OCI-LY3 (cell line): ENCODE measurements around the gene MID2.

Experiments used
- H2AFZ ChIP-seq: fragments of 200-600, 300-600 bp; shearing (Covaris generic); 2 replicates; pipeline ENCODE4 v1.6.0; 2014; ENCODE audit warnings: antibody characterized with exemption, low read depth, low read length
- H3K27ac ChIP-seq: fragments of 200-600, 300-600 bp; sonication (generic); 2 replicates; pipeline ENCODE4 v1.5.1; 2014; ENCODE audit warnings: mild to moderate bottlenecking, low read length, moderate library complexity, mixed read lengths
- H3K27me3 ChIP-seq: fragments of 200-600, 300-600 bp; sonication (generic); 2 replicates; pipeline ENCODE4 v1.6.1; 2014; ENCODE audit warnings: low read depth, low read length, mixed read lengths
- H3K36me3 ChIP-seq: fragments of 200-600, 300-600 bp; sonication (generic); replicated peaks from 2 replicates; pipeline ENCODE3; 2014; ENCODE audit warnings: low read depth, low read length, mixed read lengths
- H3K4me1 ChIP-seq: fragments of 300-600, 200-600 bp; sonication (generic); 2 replicates; pipeline ENCODE4 v1.6.1; 2014; ENCODE audit warnings: low read length, mixed read lengths
- H3K4me2 ChIP-seq: fragments of 200-600, 300-600 bp; sonication (generic); 2 replicates; pipeline ENCODE4 v1.6.1; 2014; ENCODE audit warnings: low read length, mixed read lengths
- H3K4me3 ChIP-seq: fragments of 300-600, 200-600 bp; sonication (generic); 2 replicates; pipeline ENCODE4 v1.5.1; 2014; ENCODE audit warnings: antibody characterized with exemption, mild to moderate bottlenecking, low read length, moderate library complexity
- H3K79me2 ChIP-seq: fragments of 300-600, 200-600 bp; shearing (Covaris generic); 2 replicates; pipeline ENCODE4 v1.6.1; 2014; ENCODE audit warnings: mild to moderate bottlenecking, low read length, mixed read lengths
- H3K9ac ChIP-seq: fragments of 300-600, 200-600 bp; shearing (Covaris generic); 2 replicates; pipeline ENCODE4 v1.6.0; 2014; ENCODE audit warnings: mild to moderate bottlenecking, low read length, moderate library complexity
- H3K9me3 ChIP-seq: fragments of 200-600, 300-600 bp; shearing (Covaris generic); 2 replicates; pipeline ENCODE4 v1.6.1; 2014; ENCODE audit warnings: low read length, mixed read lengths; ENCODE audit not compliant: insufficient read depth
- H4K20me1 ChIP-seq: fragments of 200-600, 300-600 bp; sonication (generic); 2 replicates; pipeline ENCODE4 v1.6.1; 2016; ENCODE audit warnings: low read length, mixed read lengths; ENCODE audit not compliant: insufficient read depth
- EZH2phosphoT487 ChIP-seq: fragments of 200-600 bp; shearing (Covaris generic); IDR thresholded peaks from 2 replicates; pipeline ENCODE4 v1.6.1; 2018; ENCODE audit warnings: antibody characterized with exemption, mixed run types, low read depth
- TF ChIP-seq, protein P1 (sequence below): fragments of 200-600, 300-600 bp; sonication (generic); IDR thresholded peaks from 2 replicates; pipeline ENCODE4 v1.5.1; 2014; ENCODE audit warnings: antibody characterized with exemption, low read length, low read depth

Gene MID2

DNA sequence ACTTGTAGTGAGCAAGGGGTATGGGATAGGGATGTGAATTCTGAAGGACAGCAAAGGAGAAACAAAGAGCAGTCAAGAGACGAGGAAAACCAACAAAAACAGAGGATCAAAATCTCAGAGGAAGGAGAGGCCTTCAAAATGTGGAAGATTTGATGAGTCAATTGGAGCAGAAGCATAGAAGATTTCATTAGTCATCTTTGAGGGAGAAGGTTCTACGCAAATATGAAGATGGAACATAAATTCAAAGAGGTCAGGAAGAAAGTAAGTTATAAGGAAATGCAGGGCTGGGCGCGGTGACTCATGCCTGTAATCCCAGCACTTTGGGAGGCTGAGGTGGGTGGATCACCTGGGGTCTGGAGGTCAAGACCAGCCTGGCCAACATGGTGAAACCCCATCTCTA lies 35.4 kb downstream of the MID2 start:
- TF ChIP-seq, protein P1, sequence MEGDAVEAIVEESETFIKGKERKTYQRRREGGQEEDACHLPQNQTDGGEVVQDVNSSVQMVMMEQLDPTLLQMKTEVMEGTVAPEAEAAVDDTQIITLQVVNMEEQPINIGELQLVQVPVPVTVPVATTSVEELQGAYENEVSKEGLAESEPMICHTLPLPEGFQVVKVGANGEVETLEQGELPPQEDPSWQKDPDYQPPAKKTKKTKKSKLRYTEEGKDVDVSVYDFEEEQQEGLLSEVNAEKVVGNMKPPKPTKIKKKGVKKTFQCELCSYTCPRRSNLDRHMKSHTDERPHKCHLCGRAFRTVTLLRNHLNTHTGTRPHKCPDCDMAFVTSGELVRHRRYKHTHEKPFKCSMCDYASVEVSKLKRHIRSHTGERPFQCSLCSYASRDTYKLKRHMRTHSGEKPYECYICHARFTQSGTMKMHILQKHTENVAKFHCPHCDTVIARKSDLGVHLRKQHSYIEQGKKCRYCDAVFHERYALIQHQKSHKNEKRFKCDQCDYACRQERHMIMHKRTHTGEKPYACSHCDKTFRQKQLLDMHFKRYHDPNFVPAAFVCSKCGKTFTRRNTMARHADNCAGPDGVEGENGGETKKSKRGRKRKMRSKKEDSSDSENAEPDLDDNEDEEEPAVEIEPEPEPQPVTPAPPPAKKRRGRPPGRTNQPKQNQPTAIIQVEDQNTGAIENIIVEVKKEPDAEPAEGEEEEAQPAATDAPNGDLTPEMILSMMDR, result no peak
- TF ChIP-seq EZH2phosphoT487, result no peak
- H3K4me1 ChIP-seq, result no peaks in the 10 kb centered on the region
- no peak overlapping the region for H3K4me2 ChIP-seq
- H3K36me3 ChIP-seq, result no peaks in the 10 kb centered on the region
- H2AFZ ChIP-seq, result no peak overlapping the region
- H4K20me1 ChIP-seq, result no peaks in the 10 kb centered on the region
- H3K4me3 ChIP-seq, result no peak overlapping the region
- H3K27ac ChIP-seq, result no peak overlapping the region
- no peaks in the 10 kb centered on the region for H3K9me3 ChIP-seq
- no peak overlapping the region for H3K9ac ChIP-seq
- H3K27me3 ChIP-seq, result no peaks in the 10 kb centered on the region
- no peaks in the 10 kb centered on the region for H3K79me2 ChIP-seq

DNA sequence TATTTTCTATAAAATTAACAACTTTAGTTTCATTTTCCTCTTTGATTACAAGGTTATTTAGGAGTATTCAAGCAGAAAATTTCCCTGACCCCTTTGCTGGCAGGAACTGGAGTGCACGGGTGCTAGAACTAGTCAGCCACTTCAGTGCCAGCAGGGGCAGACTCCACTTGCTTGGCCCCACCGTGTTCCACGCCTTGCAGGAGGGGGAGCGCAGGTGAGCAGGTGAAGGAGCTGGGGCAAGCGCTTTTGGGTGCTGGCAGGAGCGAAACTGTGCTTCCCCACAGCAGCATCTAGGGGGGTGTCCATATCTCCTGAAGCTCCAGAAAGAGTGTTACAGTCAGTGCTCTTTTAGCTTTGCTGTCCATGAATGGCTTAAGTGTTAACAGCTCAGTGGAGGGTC lies 45.5 kb downstream of the MID2 start:
- Histone ChIP-seq H3K4me3 (no peak overlapping the region), H2AFZ (no peak overlapping the region), H3K9ac (no peak overlapping the region), H3K4me2 (no peak overlapping the region), H4K20me1 (no peaks in the 10 kb centered on the region), H3K36me3 (no peaks in the 10 kb centered on the region), H3K27ac (no peak overlapping the region), H3K27me3 (no peaks in the 10 kb centered on the region), H3K9me3 (no peaks in the 10 kb centered on the region), H3K79me2 (no peaks in the 10 kb centered on the region), H3K4me1 (no peaks in the 10 kb centered on the region)
- TF ChIP-seq, protein P1, result no peak
- no peak for TF ChIP-seq EZH2phosphoT487

DNA sequence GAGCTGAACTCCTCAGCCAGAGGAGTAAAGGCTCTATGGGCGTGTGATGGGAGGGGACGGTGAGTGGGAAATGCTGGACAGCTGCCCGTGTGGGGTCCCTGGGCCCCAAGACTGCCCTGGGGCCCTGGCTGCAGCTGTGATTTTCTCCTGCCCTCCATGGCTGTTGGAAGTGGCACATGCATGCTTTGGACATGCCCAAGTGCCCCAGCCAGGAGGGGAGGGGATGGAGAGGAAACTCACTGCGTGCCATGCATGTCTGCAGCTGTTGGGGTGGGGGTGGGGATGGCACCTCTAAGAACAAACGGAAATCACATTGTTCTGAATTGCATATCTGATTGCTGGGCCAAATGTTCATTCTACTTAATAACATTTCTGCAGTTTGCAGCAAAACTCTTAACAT lies 52.4 kb downstream of the MID2 start:
- H3K9ac ChIP-seq, result no peak overlapping the region
- no peak overlapping the region for H3K27ac ChIP-seq
- H3K4me2 ChIP-seq, result no peak overlapping the region
- no peaks in the 10 kb centered on the region for H3K9me3 ChIP-seq
- H4K20me1 ChIP-seq, result no peaks in the 10 kb centered on the region
- no peak overlapping the region for H2AFZ ChIP-seq
- TF ChIP-seq, protein P1, result no peak
- TF ChIP-seq EZH2phosphoT487, result no peak
- H3K27me3 ChIP-seq, result no peaks in the 10 kb centered on the region
- H3K4me1 ChIP-seq, result no peaks in the 10 kb centered on the region
- no peaks in the 10 kb centered on the region for H3K36me3 ChIP-seq
- no peaks in the 10 kb centered on the region for H3K79me2 ChIP-seq
- H3K4me3 ChIP-seq, result no peak overlapping the region

DNA sequence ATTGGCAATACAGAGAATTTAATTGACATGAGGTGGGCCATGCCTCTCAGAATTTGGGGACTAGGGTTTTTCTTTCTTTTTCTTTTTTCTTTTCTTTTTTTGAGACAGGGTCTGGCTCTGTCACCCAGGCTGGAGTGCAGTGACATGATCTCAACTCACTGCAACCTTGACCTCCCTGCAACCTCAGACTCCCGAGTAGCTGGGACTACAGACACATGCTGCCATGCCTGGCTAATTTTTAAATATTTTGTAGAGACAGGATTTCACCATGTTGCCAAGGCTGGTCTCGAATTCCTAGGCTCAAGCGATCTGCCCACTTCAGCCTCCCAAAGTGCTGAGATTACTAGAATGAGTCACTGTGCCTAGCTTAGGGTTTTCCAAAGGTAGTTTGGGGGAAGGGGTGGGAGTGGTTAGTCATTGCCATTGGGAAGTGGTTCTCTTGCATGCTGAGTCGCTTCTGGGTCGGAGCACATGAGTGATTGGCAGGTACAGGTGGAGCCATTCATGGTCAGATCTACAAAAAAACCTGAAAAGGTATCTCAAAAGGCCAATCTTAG lies 54.5 kb downstream of the MID2 start:
- Histone ChIP-seq H3K4me1 (no peaks in the 10 kb centered on the region), H3K9me3 (no peaks in the 10 kb centered on the region), H3K4me3 (no peak overlapping the region), H3K27ac (no peak overlapping the region), H4K20me1 (no peaks in the 10 kb centered on the region), H3K27me3 (no peaks in the 10 kb centered on the region), H2AFZ (no peak overlapping the region), H3K9ac (no peak overlapping the region), H3K79me2 (no peaks in the 10 kb centered on the region), H3K36me3 (no peaks in the 10 kb centered on the region), H3K4me2 (no peak overlapping the region)
- TF ChIP-seq, protein P1, result no peak
